Measurements from ENCODE around the gene LMBR1L. TPM values are rescaled to one million over a fixed set of nuclear protein-coding genes. Genes with fewer than 3 reads are reported as not detected.

LMBR1L gene
- total RNA-seq, 1 experiment from 2014 or later = 78.2 TPM

- Mint-ChIP-seq H3K27me3 (ENCODE audit: low read depth) (peaks cover 77% of the 10 kb centered on the region), H3K9me3 (0 out of 2 replicates have a peak, but pooled peaks cover 4% of the 10 kb centered on the region), H3K27ac (no peak overlapping the region), H3K4me3 (no peak overlapping the region), H3K36me3 (no peaks in the 10 kb centered on the region), H3K4me1 (peaks cover 23% of the 10 kb centered on the region)
- no peak for DNase-seq (ENCODE audit: low spot score)
- no peak for ATAC-seq
- ChIA-PET POLR2A (no interaction called here), CTCF (interaction anchor here (0.6 to 6.5 kb wide), 8 partner anchors 8 to 987 kb away, joined by 3 to 216 read pairs (median 12); partner anchors contain the start of genes DHH, LMBR1L and RHEBL1)
- TF ChIP-seq ATF6 (CRISPR knock-in tag; IDR thresholded peaks at IDR 0.05) = no peak
Measured at GRCh38 chr12:49086116-49086515, 24.5 kb downstream of the LMBR1L start.

- TF ChIP-seq ZNF317 (CRISPR knock-in tag; IDR thresholded peaks at IDR 0.05; ENCODE audit: borderline replicate concordance, low read depth) = no peak
- no peak for TF ChIP-seq MXD4 (CRISPR knock-in tag; IDR thresholded peaks at IDR 0.05; ENCODE audit: borderline replicate concordance)
- TF ChIP-seq, protein P1, sequence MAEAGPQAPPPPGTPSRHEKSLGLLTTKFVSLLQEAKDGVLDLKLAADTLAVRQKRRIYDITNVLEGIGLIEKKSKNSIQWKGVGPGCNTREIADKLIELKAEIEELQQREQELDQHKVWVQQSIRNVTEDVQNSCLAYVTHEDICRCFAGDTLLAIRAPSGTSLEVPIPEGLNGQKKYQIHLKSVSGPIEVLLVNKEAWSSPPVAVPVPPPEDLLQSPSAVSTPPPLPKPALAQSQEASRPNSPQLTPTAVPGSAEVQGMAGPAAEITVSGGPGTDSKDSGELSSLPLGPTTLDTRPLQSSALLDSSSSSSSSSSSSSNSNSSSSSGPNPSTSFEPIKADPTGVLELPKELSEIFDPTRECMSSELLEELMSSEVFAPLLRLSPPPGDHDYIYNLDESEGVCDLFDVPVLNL (CRISPR knock-in tag; IDR thresholded peaks at IDR 0.05; ENCODE audit: borderline replicate concordance, low read depth) = no peak
- TF ChIP-seq RORB (CRISPR knock-in tag; IDR thresholded peaks at IDR 0.05) = no peak
- H3K4me3 Mint-ChIP-seq = no peak overlapping the region
- ChIA-PET CTCF (interaction anchor here (0.8 to 6.5 kb wide), 8 partner anchors 10 to 257 kb away, joined by 3 to 216 read pairs (median 5); partner anchors contain the start of genes DHH, LMBR1L and RHEBL1), POLR2A (no interaction called here)
- H3K9me3 Mint-ChIP-seq = 0 out of 2 replicates have a peak, but pooled peaks cover 4% of the 10 kb centered on the region
- peaks cover 12% of the 10 kb centered on the region for H3K4me1 Mint-ChIP-seq
- DNase-seq (ENCODE audit: low spot score) = no peak
- no peak for ATAC-seq
- H3K27me3 Mint-ChIP-seq (ENCODE audit: low read depth) = peaks cover 69% of the 10 kb centered on the region
- H3K36me3 Mint-ChIP-seq = no peaks in the 10 kb centered on the region
- H3K27ac Mint-ChIP-seq = no peak overlapping the region
Measured at GRCh38 chr12:49084438-49084837, 26.2 kb downstream of the LMBR1L start.

DNA sequence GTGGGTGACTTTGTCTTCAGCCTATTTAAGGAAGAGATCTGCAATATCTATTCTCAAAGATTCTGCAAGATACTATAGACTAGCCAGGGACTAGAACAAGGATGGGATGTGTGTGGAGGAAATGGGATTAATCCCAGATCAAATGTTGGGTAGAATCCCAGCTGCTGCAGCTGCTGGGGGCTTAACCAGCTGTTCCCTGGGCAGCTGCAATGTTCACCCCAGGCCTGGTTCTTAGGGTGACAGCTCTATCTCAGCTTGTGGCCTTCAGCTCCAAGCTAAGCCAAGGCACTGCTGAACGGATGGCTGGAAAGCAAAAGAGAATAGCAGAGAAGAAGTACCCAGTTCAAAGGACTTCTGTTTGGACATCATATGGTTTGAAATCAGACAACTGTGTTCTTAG is 30.9 kb downstream of the LMBR1L start:
- DNase-seq (ENCODE audit: low spot score) = no peak
- CTCF ChIA-PET = interaction anchor here (1.1 to 4.8 kb wide), 7 partner anchors 8 to 92 kb away, joined by 3 to 36 read pairs (median 4); no protein-coding TSS in a partner anchor
- Mint-ChIP-seq H3K27ac (no peak overlapping the region), H3K4me1 (no peaks in the 10 kb centered on the region), H3K9me3 (0 out of 2 replicates have a peak, but pooled peaks cover 4% of the 10 kb centered on the region), H3K4me3 (no peak overlapping the region), H3K36me3 (no peaks in the 10 kb centered on the region), H3K27me3 (ENCODE audit: low read depth) (peaks cover 34% of the 10 kb centered on the region)
- no peak for ATAC-seq
- POLR2A ChIA-PET = no interaction called here
- TF ChIP-seq NR3C1 (CRISPR knock-in tag; conservative IDR thresholded peaks at IDR 0.05; ENCODE audit: low read depth) (no peak), NFE2L1 (CRISPR knock-in tag; IDR thresholded peaks at IDR 0.05) (no peak), NFATC4 (CRISPR knock-in tag; IDR thresholded peaks at IDR 0.05) (no peak), TP53 (CRISPR knock-in tag; IDR thresholded peaks at IDR 0.05) (no peak), FOXP1 (CRISPR knock-in tag; IDR thresholded peaks at IDR 0.05; ENCODE audit: borderline replicate concordance) (no peak), TEAD1 (CRISPR knock-in tag; IDR thresholded peaks at IDR 0.05) (no peak), ZNF121 (CRISPR knock-in tag; IDR thresholded peaks at IDR 0.05) (no peak), CREB1 (CRISPR knock-in tag; IDR thresholded peaks at IDR 0.05) (no peak), JAZF1 (CRISPR knock-in tag; IDR thresholded peaks at IDR 0.05) (no peak), OVOL2 (CRISPR knock-in tag; IDR thresholded peaks at IDR 0.05; ENCODE audit: borderline replicate concordance) (no peak), ATF6 (CRISPR knock-in tag; IDR thresholded peaks at IDR 0.05) (no peak), ETV6 (CRISPR knock-in tag; IDR thresholded peaks at IDR 0.05) (no peak), RORB (CRISPR knock-in tag; IDR thresholded peaks at IDR 0.05) (no peak), RELA (CRISPR knock-in tag; IDR thresholded peaks at IDR 0.05; ENCODE audit: borderline replicate concordance) (no peak), ZNF512 (CRISPR knock-in tag; IDR thresholded peaks at IDR 0.05; ENCODE audit: borderline replicate concordance) (no peak)
- TF ChIP-seq, protein P2, sequence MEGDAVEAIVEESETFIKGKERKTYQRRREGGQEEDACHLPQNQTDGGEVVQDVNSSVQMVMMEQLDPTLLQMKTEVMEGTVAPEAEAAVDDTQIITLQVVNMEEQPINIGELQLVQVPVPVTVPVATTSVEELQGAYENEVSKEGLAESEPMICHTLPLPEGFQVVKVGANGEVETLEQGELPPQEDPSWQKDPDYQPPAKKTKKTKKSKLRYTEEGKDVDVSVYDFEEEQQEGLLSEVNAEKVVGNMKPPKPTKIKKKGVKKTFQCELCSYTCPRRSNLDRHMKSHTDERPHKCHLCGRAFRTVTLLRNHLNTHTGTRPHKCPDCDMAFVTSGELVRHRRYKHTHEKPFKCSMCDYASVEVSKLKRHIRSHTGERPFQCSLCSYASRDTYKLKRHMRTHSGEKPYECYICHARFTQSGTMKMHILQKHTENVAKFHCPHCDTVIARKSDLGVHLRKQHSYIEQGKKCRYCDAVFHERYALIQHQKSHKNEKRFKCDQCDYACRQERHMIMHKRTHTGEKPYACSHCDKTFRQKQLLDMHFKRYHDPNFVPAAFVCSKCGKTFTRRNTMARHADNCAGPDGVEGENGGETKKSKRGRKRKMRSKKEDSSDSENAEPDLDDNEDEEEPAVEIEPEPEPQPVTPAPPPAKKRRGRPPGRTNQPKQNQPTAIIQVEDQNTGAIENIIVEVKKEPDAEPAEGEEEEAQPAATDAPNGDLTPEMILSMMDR (IDR thresholded peaks at IDR 0.05) = no peak
- TF ChIP-seq, protein P3, sequence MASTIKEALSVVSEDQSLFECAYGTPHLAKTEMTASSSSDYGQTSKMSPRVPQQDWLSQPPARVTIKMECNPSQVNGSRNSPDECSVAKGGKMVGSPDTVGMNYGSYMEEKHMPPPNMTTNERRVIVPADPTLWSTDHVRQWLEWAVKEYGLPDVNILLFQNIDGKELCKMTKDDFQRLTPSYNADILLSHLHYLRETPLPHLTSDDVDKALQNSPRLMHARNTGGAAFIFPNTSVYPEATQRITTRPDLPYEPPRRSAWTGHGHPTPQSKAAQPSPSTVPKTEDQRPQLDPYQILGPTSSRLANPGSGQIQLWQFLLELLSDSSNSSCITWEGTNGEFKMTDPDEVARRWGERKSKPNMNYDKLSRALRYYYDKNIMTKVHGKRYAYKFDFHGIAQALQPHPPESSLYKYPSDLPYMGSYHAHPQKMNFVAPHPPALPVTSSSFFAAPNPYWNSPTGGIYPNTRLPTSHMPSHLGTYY (CRISPR knock-in tag; IDR thresholded peaks at IDR 0.05) = no peak
